ENCODE data around the gene ZNFX1.
A peak's percentile ranks its signal among the peaks of the same experiment; 100 is the strongest.

The ZNFX1 gene

DNA sequence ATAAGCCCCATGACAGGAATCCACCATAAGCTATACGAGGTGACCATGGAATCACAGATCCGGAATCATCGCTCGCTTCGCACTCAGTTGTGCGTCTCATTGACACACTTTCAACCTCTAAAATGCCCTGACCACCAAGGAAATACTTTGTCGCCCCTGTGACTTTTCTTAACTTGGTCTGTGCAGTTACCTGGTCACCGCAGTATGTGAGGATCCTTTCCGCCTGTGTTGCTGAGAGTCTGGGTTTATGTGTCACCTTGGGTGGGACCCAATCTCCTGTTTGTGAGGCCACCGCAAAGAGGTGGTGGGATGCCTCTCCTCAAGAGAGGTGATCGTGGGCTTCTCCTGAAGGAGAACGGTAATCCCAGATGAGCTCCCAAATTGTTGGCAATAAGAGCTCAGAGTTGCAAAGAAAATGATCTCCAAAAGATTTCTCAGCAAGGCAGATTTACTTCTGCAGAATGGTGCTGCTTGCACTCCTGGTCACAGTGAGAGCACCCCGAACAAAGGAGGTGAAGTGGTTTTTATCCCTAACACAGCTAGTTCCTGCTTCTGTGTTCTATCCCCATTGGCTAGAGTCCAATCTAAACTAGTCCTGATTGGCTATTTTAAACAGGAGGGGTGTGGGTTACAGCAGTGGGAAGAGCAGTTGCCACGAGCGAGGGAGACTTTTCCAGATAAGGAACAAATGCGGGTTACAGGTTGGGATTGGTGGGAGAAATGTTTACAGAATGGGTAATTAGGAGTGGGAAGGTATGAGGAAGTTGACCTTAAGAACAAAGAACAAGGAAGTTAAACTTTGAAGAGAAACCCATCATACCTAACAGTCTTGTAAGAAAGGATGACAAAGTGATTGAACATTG lies 9.1 kb upstream of the ZNFX1 start:
- Mint-ChIP-seq H3K27me3 (no peaks in the 10 kb centered on the region), H3K4me3 (peak overlapping the region; percentile 14 to 63), H3K36me3 (peaks cover 92% of the 10 kb centered on the region in 2 donors), H3K9me3 (peaks cover 38 to 47% of the 10 kb centered on the region in 2 donors), H3K27ac (peak overlapping the region; percentile 95), H3K4me1 (peaks cover 60 to 85% of the 10 kb centered on the region in 2 donors)
- peak; percentile 40 to 63 for ATAC-seq (replicated peaks)
- no peak for DNase-seq

DNA sequence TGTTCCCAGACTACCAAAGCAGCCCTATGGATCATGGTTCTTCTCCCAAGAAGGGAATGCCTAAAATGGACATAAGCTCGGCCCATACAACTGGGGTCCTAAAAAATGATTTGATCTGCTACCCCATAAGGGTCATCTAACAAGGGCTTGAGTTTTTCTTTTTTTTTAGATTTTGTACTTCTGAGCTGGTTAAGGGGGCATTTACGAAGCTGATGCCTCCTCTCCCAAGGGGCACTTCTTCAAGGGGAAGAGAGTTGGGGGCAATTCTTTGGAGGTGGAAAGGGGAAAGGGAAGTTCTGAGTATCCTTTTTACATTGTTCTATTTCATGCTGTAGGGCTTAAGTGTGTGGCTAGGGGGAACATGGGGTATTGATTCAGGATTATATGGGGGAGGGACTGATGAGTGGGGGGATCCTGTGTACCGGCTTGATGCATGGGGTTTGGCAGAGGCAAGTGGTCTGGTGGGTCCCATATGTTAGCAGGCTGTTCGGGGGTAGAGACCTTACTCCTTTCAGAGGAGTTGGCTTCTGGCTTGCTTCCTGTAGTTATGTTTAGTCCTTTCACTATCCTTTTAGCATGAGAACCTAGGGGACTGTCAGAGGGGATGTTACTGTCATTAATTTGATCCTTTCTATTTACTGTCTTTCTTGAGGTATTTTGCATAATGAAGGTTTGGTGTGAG lies 8.1 kb upstream of the ZNFX1 start:
- peaks cover 97% of the 10 kb centered on the region in 2 donors for H3K36me3 Mint-ChIP-seq
- peaks cover 43 to 54% of the 10 kb centered on the region in 2 donors for H3K9me3 Mint-ChIP-seq
- DNase-seq (no peak), ATAC-seq (replicated peaks) (no peak)
- H3K27me3 Mint-ChIP-seq, result no peaks in the 10 kb centered on the region
- H3K4me1 Mint-ChIP-seq, result peaks cover 66 to 90% of the 10 kb centered on the region in 2 donors
- peak overlapping the region; percentile 95 for H3K27ac Mint-ChIP-seq
- H3K4me3 Mint-ChIP-seq, result peak overlapping the region; percentile 2 to 63

DNA sequence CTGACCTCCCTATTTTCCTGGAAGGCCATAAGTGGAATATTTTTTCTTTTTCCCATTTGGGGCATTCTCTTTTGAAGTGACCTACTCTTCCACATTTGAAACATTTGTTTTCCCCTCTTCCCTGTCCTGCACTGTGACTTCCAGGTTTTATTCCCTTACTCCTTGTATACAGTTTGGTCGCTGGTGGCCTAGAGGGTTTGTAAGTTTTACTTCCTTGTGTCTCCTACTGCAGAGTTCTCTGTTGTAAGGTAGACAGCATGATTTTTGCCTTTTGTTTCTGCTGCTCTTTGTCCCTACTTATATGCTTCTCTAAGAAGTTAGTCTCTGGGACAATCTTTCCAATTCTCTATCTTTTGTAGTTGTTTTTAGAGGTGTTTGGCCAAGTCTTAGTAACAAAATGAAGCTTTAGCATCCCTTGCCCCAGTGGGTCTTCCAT lies 7.4 kb upstream of the ZNFX1 start:
- Mint-ChIP-seq H3K9me3 (peaks cover 44 to 54% of the 10 kb centered on the region in 2 donors), H3K4me1 (peaks cover 66 to 87% of the 10 kb centered on the region in 2 donors), H3K36me3 (peaks cover 97% of the 10 kb centered on the region in 2 donors), H3K4me3 (peak overlapping the region; percentile 59 to 63), H3K27me3 (no peaks in the 10 kb centered on the region), H3K27ac (peak overlapping the region; percentile 95)
- DNase-seq, result no peak
- ATAC-seq (replicated peaks), result no peak

DNA sequence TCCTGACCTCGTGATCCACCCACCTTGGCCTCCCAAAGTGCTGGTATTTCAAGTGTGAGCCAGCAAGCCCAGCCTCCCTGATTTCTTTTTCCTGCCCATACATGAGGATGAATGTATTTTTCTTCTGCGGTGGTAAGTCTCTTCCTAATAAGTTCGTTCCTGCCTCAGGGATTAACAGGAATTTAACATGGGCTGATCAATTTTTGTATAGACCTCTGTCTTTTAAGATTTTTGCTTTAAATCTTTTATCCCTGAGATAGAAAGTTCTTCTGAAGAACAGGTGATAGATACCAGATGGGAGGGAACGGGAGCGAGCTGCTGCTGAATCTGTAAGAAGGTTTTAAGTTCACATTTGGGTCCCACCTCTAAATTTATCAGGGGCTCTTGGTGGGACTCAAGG lies 7.0 kb upstream of the ZNFX1 start:
- H3K9me3 Mint-ChIP-seq, result peaks cover 47 to 58% of the 10 kb centered on the region in 2 donors
- ATAC-seq (replicated peaks) (no peak), DNase-seq (no peak)
- H3K36me3 Mint-ChIP-seq, result peaks cover 97% of the 10 kb centered on the region in 2 donors
- H3K27ac Mint-ChIP-seq, result peak overlapping the region; percentile 99
- peak overlapping the region; percentile 92 to 95 for H3K4me3 Mint-ChIP-seq
- peaks cover 64 to 87% of the 10 kb centered on the region in 2 donors for H3K4me1 Mint-ChIP-seq
- no peaks in the 10 kb centered on the region for H3K27me3 Mint-ChIP-seq

DNA sequence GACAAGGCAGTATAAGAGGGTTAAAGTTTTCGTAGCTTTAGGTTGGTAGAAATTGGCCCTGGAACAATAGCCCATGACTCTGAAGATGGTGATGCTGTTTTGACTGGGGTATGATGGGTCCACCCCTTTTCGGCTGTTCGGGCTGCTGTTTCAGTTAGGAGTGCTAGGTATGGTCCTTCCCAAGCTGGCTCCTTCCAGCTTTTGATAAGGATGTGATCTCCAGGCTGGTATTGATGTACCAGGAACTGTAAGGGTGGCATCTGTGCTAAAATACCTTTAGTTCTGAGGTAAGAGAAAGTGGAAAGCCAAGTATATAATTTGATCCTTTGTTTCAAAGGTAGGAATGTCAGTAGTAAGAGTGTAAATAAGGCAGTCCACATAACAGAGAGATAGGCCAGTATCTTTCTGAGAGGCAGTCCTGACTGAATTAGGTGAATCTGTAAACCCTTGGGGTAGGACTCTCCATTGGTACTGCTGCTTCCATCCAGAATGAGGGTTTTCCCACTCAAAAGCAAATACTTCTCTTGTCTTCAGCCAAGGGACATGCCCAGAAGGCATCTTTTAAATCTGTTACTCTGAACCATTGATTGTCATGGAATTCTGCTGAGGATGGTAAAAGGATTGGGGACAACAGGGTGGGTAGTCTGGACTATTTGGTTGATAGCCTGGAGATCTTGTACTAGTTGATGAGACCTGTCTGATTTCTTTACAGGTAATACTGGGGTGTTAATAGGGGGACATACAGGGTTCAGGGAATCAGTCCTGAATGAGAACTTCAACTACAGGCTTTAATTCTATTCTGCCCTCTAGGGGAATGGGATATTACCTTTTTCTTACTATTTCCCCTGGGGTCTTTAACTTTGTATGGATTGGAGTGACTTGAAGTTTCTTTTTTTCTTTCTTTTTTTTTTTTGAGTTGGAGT lies 6.1 kb upstream of the ZNFX1 start:
- H3K9me3 Mint-ChIP-seq, result peaks cover 47 to 58% of the 10 kb centered on the region in 2 donors
- no peak for ATAC-seq (replicated peaks)

DNA sequence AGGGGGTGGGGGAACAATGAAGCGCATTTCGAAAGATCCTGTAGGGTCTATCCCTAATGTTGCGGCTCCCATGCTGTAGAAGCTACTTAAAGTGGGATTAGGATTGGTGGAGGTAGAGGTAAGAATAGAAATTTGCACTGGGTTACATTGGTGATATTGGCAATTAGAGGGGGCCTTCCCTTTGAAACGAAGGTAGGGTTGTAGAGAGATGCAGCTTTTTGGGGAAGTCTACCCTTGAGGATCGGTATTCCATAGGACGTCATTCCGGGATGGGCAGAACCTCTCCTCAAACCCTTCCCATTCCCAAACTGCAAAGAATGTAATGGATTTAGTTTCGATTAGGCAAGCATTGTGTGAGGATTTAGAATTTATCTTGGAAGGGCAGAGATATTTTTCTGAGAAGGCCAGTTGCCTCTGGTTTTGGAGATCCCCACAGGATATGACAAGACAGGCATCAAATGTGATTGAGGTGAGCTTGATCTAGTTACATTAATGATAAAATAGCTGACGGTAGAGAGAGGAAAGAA lies 5.4 kb upstream of the ZNFX1 start:
- DNase-seq (no peak), ATAC-seq (replicated peaks) (no peak)
- H3K4me1 Mint-ChIP-seq, result peaks cover 70 to 85% of the 10 kb centered on the region in 2 donors
- peak overlapping the region; percentile 99 for H3K27ac Mint-ChIP-seq
- peaks cover 0 to 4% of the 10 kb centered on the region in 2 donors for H3K27me3 Mint-ChIP-seq
- H3K36me3 Mint-ChIP-seq, result peaks cover 99 to 100% of the 10 kb centered on the region in 2 donors
- H3K4me3 Mint-ChIP-seq, result peak overlapping the region; percentile 92 to 95
- peaks cover 47 to 58% of the 10 kb centered on the region in 2 donors for H3K9me3 Mint-ChIP-seq

More for the DNA sequence above, 6.1 kb upstream of the ZNFX1 start:
- Mint-ChIP-seq H3K4me1 (peaks cover 64 to 85% of the 10 kb centered on the region in 2 donors), H3K4me3 (peak overlapping the region; percentile 92 to 95), H3K36me3 (peaks cover 99 to 100% of the 10 kb centered on the region in 2 donors), H3K27me3 (no peaks in the 10 kb centered on the region), H3K27ac (peak overlapping the region; percentile 99)
- no peak for DNase-seq

DNA sequence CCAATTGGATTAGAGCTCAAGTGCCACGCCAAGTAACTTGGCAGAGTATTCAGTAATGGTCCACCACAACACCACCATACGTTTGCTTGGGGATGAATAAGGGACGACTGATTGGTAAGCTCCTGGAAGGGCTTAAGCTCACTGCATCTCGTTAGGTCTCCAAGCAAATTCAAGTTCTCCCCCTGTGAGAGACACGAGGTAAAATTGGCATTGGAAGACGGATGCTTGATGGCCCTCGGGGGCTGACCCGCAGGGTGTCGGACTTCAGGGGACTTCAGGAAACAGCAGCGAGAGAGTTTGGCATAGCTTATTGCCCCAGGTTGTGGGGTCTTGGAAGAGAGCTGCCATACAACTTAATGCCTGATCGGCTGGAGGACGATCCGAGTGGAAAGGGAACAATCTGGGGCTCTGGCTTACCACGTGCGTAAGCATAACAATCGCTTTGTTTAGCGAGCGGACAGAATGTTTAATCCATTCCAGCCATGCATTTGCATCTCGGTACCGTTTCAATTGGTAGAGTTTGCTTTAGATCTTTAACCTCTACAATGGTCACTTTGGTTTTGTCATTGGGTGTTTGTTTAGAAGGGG lies 4.8 kb upstream of the ZNFX1 start:
- peak overlapping the region; percentile 92 to 95 for H3K4me3 Mint-ChIP-seq
- DNase-seq (no peak), ATAC-seq (replicated peaks) (no peak)
- peak overlapping the region; percentile 99 for H3K27ac Mint-ChIP-seq
- peaks cover 0 to 5% of the 10 kb centered on the region in 2 donors for H3K27me3 Mint-ChIP-seq
- peaks cover 47 to 58% of the 10 kb centered on the region in 2 donors for H3K9me3 Mint-ChIP-seq
- peaks cover 70 to 81% of the 10 kb centered on the region in 2 donors for H3K4me1 Mint-ChIP-seq
- peaks cover 94 to 97% of the 10 kb centered on the region in 2 donors for H3K36me3 Mint-ChIP-seq

DNA sequence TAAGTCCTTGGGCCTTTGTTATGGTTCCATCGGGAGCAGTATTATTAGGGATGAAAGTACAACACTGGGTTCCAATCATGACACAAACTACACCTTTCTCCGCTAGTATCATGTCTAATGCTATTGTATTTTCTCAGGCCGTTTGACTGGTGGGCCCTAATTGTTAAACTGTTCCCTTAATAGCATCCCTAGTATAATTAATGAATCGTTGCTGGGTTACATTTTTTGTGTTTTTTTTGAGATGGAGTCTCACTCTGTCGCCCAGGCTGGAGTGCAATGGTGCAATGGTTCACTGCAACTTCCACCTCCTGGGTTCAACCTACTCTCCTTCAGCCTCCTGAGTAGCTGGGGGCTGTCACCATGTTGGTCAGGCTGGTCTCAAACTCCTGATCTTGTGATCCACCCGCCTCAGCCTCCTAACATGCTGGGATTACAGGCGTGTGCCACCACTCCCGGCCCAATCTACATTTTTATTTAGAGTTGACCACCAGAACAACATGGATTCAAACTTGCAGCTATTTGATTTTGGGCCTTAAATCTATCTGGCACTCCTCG lies 4.1 kb upstream of the ZNFX1 start:
- ATAC-seq (replicated peaks), result no peak
- Mint-ChIP-seq H3K4me1 (peaks cover 64 to 76% of the 10 kb centered on the region in 2 donors), H3K27me3 (peaks cover 0 to 5% of the 10 kb centered on the region in 2 donors), H3K27ac (peak overlapping the region; percentile 99), H3K36me3 (peaks cover 88 to 97% of the 10 kb centered on the region in 2 donors), H3K9me3 (peaks cover 44 to 52% of the 10 kb centered on the region in 2 donors), H3K4me3 (peak overlapping the region; percentile 92 to 95)
- no peak for DNase-seq

DNA sequence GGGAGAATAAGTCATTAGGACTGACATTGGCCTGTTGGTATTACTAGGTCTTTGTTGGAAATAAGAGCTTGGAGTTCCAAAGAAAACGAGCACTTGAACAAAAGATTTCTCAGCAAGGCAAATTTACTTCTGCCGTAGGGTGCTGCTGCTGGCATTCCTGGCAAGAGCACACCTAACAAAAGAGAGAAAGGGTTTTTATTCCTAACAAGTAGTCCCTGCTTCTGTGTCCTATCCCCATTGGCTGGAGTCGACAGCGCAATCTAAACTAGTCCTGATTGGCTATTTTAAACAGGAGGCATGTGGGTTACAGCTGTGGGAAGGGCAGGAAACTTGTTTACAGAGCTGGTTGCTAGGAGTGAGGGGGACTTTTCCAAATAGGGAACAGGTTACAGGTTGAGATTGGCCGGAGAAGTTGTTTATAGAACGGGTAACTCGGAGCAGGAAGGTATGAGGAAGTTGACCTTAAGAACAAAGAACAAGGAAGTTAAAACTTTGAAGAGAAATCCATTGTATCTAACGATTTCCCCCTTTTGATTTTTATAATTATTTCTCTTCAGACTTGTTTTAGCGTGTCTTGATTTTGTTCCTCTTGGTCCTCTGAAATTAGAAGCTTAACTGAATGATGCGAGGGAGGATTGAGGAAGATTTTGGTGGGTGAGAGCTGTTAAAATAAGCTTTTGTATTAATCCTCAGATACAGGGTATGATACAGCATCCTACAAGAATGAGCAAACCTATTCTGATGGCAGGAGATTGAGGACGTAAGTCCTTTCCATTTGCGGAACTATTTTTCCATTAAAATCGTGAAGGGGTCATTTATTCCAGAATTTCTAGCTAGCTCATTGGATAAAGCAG lies 3.4 kb upstream of the ZNFX1 start:
- ATAC-seq (replicated peaks), result no peak
- peaks cover 83 to 93% of the 10 kb centered on the region in 2 donors for H3K36me3 Mint-ChIP-seq
- H3K27ac Mint-ChIP-seq, result peak overlapping the region; percentile 99
- H3K9me3 Mint-ChIP-seq, result peaks cover 38 to 45% of the 10 kb centered on the region in 2 donors
- peaks cover 59 to 76% of the 10 kb centered on the region in 2 donors for H3K4me1 Mint-ChIP-seq
- H3K4me3 Mint-ChIP-seq, result peak overlapping the region; percentile 92 to 95
- H3K27me3 Mint-ChIP-seq, result peaks cover 0 to 5% of the 10 kb centered on the region in 2 donors
- DNase-seq, result no peak

DNA sequence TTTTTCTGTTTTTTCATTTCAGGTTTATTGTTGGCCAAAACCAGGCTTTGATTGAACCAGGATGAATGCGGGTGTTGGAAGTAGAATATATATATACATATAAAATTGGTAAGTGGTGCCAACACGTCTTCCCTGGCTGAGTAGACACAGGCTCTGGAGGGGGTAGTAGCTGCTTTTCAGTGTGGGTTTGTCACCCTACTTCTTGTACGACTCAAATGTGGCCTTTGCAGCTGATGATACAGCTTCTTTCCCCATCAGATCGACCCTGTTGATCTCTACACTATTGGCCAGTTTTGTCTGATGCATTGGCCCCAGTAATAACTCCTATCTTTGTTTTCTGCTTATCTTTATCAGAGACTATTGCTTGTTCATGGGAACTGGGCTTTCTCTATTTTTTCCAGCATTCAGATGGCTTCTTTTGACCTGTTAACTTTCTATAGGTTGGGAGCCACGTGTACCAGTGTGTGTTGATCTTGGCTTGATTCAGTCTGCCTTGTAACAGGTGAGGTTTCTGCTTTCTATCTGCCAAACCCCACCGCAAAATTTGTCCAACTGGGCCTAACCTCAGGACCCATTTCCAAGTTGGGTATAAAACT lies 2.7 kb upstream of the ZNFX1 start:
- H3K27me3 Mint-ChIP-seq, result peaks cover 0 to 5% of the 10 kb centered on the region in 2 donors
- peaks cover 32 to 39% of the 10 kb centered on the region in 2 donors for H3K9me3 Mint-ChIP-seq
- ATAC-seq (replicated peaks) (no peak), DNase-seq (no peak)
- peak overlapping the region; percentile 92 to 95 for H3K4me3 Mint-ChIP-seq
- peaks cover 58 to 76% of the 10 kb centered on the region in 2 donors for H3K4me1 Mint-ChIP-seq
- peak overlapping the region; percentile 99 for H3K27ac Mint-ChIP-seq
- peaks cover 78 to 89% of the 10 kb centered on the region in 2 donors for H3K36me3 Mint-ChIP-seq

DNA sequence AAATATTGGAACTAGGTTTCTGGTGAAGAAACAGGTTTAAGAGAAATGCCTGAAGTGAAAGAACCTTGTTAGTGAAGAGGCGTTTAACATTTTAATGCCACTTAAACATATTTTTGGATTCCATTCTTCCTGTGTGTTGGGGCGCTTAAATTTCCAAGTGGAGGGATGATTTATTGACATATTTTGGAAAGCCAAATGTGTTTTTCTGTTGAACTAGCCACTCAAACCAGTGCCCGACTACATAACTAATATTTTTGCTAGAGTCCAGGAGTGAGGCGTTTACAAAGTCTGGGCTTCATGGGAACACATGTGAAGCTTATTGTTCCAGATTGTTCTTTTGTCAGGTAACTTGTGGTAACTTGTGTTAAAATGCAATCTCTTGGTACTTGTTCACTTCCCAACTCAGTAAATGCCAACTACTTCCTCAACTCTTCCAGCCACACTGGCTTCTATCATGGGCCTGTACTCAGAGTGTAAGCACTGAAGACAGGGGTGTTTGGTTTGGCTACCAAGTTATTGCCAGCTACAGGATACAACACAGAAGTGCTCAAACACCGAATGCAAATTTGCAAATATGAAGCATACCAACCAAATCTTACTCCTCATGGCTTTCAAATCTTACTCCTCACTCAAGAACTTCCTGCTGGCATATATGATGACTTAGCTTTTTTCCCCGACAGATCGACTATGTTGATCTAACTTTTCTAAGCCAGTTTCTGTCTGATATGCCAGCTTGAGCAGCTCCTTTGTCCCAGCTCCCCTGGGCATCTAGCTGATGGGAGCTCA lies 2.0 kb upstream of the ZNFX1 start:
- H3K4me3 Mint-ChIP-seq, result peak overlapping the region; percentile 92 to 95
- DNase-seq, result no peak
- H3K27ac Mint-ChIP-seq, result peak overlapping the region; percentile 99
- H3K36me3 Mint-ChIP-seq, result peaks cover 76 to 88% of the 10 kb centered on the region in 2 donors
- peaks cover 54 to 75% of the 10 kb centered on the region in 2 donors for H3K4me1 Mint-ChIP-seq
- H3K9me3 Mint-ChIP-seq, result peaks cover 28 to 34% of the 10 kb centered on the region in 2 donors
- H3K27me3 Mint-ChIP-seq, result peaks cover 0 to 5% of the 10 kb centered on the region in 2 donors
- no peak for ATAC-seq (replicated peaks)

All from stimulated activated naive B cell treated with anti-CD40 and anti-IgM and Interleukin-4, amounts not matched to agents 10 μg/mL and 1 μg/mL and 100 μg/mL, for 72 hours (primary cell).